HepG2 (cell line): Measurements from ENCODE around the gene MACROD2. TPM values are rescaled to one million over a fixed set of nuclear protein-coding genes. Genes with fewer than 3 reads are reported as not detected.

Experiments
- BRD4 ChIP-seq: sonication (generic); formaldehyde crosslinking; IDR thresholded peaks from 2 replicates; pipeline ENCODE4 v1.4.0; 2020; ENCODE audit warnings: missing genetic modification reagents
- HNRNPL ChIP-seq: fragments of 200-400 bp; formaldehyde crosslinking; IDR thresholded peaks from 2 replicates; pipeline ENCODE4 v1.6.1; 2017; ENCODE audit warnings: mild to moderate bottlenecking, low read depth, low read length
- KLF16 ChIP-seq, 2 experiments: sonication (generic) in 1 of 2; formaldehyde crosslinking in 1 of 2; IDR thresholded peaks; 2 replicates each; pipeline versions ENCODE4 v1.6.1 to v1.8.0; 2016 to 2023; ENCODE audit warnings: missing genetic modification reagents in 2 of 2, missing compliant biosample characterization in 1 of 2
- MTF2 ChIP-seq: sonication (generic); formaldehyde crosslinking; IDR thresholded peaks from 2 replicates; pipeline ENCODE4 v1.5.0; 2020; ENCODE audit warnings: missing genetic modification reagents, borderline replicate concordance
- NFATC3 ChIP-seq: sonication (generic); formaldehyde crosslinking; IDR thresholded peaks from 2 replicates; pipeline ENCODE4 v1.5.1; 2020; ENCODE audit warnings: mild to moderate bottlenecking, missing genetic modification reagents
- NFE2 ChIP-seq: sonication (generic); formaldehyde crosslinking; IDR thresholded peaks from 2 replicates; pipeline ENCODE4 v1.4.0; 2020; ENCODE audit warnings: missing genetic modification reagents
- NKX3-1 ChIP-seq: sonication (generic); formaldehyde crosslinking; IDR thresholded peaks from 2 replicates; pipeline ENCODE4 v1.5.0; 2020; ENCODE audit warnings: missing genetic modification reagents
- NONO ChIP-seq, 2 experiments: fragments of 450-650 bp in 1 of 2; sonication (generic) in 1 of 2; formaldehyde crosslinking in 1 of 2; IDR thresholded peaks in 1 of 2; conservative IDR thresholded peaks in 1 of 2; 2 replicates each; pipeline versions ENCODE4 v1.6.1 to v1.8.0; 2017 to 2022; ENCODE audit warnings: mild to moderate bottlenecking in 1 of 2, missing genetic modification reagents in 1 of 2, moderate library complexity in 1 of 2
- PCBP2 ChIP-seq: fragments of 200-400 bp; formaldehyde crosslinking; optimal IDR thresholded peaks from 2 replicates; pipeline ENCODE3; 2018; ENCODE audit warnings: low read length, low read depth; ENCODE audit not compliant: poor library complexity, severe bottlenecking
- POGZ ChIP-seq: sonication (generic); formaldehyde crosslinking; IDR thresholded peaks from 2 replicates; pipeline ENCODE4 v1.4.0; 2020; ENCODE audit warnings: mild to moderate bottlenecking, missing genetic modification reagents
- PPARG ChIP-seq: conservative IDR thresholded peaks from 2 replicates; pipeline ENCODE4 v1.6.1; 2016; ENCODE audit warnings: missing biosample characterization, missing genetic modification reagents
- RFX5 ChIP-seq: IDR thresholded peaks from 2 replicates; pipeline ENCODE4 v1.6.1; 2011; ENCODE audit warnings: low read depth, low read length, improper control_type of control experiment
- SCMH1 ChIP-seq: sonication (generic); formaldehyde crosslinking; IDR thresholded peaks from 2 replicates; pipeline ENCODE4 v1.9.0; 2021; ENCODE audit warnings: missing genetic modification reagents, mild to moderate bottlenecking, borderline replicate concordance
- ZNF17 ChIP-seq: sonication (generic); formaldehyde crosslinking; IDR thresholded peaks from 2 replicates; pipeline ENCODE4 v1.5.0; 2020; ENCODE audit warnings: mild to moderate bottlenecking, missing genetic modification reagents
- ZNF530 ChIP-seq: sonication (generic); formaldehyde crosslinking; IDR thresholded peaks from 2 replicates; pipeline ENCODE4 v1.5.0; 2020; ENCODE audit warnings: low read depth, mild to moderate bottlenecking, missing genetic modification reagents
- ZNF891 ChIP-seq: sonication (generic); formaldehyde crosslinking; IDR thresholded peaks from 2 replicates; pipeline ENCODE4 v1.5.0; 2020; ENCODE audit warnings: mild to moderate bottlenecking, missing genetic modification reagents
- polyA plus RNA-seq, 8 experiments: library from polyadenylated mRNA; depleted of rRNA in 3 of 8; stranded (reverse) in 7 of 8; unstranded in 1 of 8; fragments of >200 nt; fragmentation: Illumina TruSeq in 4 of 8; extraction: Trizol in 4 of 8; gene quantifications; 2 replicates each; pipeline versions ENCODE4 v1.2.1 to v1.2.3, GENCODE V29; 2011 to 2016; ENCODE audit warnings: low read depth in 4 of 8, missing spikeins in 1 of 8, mixed read lengths in 1 of 8; ENCODE audit not compliant: insufficient read depth in 1 of 8
- total RNA-seq, 5 experiments: library from RNA; depleted of rRNA; stranded (reverse); fragments of >200 nt; fragmentation: Illumina TruSeq; extraction: Trizol; gene quantifications; 2 replicates each; pipeline ENCODE4 v1.2.3, GENCODE V29; 2016; ENCODE audit warnings: low read depth in 1 of 5
- TF ChIP-seq, protein P1 (sequence below): sonication (generic); formaldehyde crosslinking; conservative IDR thresholded peaks from 2 replicates; pipeline ENCODE4 v1.4.0; 2020; ENCODE audit warnings: missing genetic modification reagents
- TF ChIP-seq, protein P2 (sequence below): sonication (generic); formaldehyde crosslinking; IDR thresholded peaks from 2 replicates; pipeline ENCODE4 v1.8.0; 2022; ENCODE audit warnings: mild to moderate bottlenecking, missing genetic modification reagents, moderate library complexity
- TF ChIP-seq, protein P3 (sequence below): sonication (generic); formaldehyde crosslinking; conservative IDR thresholded peaks from 2 replicates; pipeline ENCODE4 v1.8.1; 2023; ENCODE audit warnings: missing genetic modification reagents
- TF ChIP-seq, protein P4 (sequence below): sonication (generic); formaldehyde crosslinking; IDR thresholded peaks from 2 replicates; pipeline ENCODE4 v1.4.0; 2020; ENCODE audit warnings: mild to moderate bottlenecking, missing genetic modification reagents, borderline replicate concordance
- TF ChIP-seq, protein P5 (sequence below): IDR thresholded peaks from 2 replicates; pipeline ENCODE4 v1.6.1; 2016

Gene MACROD2
- total and polyA plus RNA-seq, 2 of the 13 experiments (the other 11 are each of a cell fraction or from before 2014, with no cell fraction given), result 0.13 to 0.51 TPM

DNA sequence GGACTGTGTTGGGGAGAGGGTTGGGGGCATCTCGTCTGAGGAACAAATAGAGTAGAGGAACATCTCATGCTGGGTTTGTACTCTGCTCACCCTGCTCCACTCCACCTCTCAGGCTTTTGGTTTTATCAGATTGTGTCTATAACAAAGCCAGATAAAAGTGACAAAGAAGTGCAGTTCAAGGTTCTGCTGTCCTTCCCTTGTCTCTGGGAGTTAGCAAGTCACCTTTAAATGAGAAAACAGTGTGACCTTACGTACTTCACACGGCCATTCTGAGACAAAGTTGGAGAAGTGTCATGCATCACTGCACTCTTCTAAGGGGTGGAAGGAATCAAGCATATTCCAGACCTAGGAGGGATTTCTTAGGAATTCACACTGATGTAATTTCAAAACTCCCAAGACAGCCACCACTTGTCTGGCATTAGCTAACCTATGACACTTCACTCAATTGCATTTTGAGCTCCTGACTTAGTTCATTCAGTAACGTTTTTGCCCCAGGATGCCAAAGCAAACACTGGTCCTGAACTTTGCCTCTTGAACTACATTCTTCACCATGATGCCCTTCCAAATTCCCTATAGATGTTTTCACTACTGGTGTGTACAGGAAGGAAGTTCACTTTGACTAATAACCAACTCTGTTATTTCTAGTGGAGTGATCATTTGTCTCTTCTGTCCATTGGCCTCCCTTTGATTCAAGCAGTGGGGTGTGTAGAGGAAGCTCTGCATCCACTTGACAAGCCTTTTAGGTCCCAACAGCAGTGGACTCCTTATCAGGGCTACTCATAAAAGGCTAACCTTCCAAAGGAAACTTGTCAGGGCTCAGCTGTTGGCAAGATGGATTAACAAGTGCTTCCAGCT is 989.7 kb downstream of the MACROD2 start (continued):
- TF ChIP-seq, protein P1, sequence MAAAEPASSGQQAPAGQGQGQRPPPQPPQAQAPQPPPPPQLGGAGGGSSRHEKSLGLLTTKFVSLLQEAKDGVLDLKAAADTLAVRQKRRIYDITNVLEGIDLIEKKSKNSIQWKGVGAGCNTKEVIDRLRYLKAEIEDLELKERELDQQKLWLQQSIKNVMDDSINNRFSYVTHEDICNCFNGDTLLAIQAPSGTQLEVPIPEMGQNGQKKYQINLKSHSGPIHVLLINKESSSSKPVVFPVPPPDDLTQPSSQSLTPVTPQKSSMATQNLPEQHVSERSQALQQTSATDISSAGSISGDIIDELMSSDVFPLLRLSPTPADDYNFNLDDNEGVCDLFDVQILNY, result no peak
- TF ChIP-seq POGZ, result peak; percentile 99
- TF ChIP-seq ZNF17 (CRISPR knock-in tag), result no peak
- TF ChIP-seq ZNF891 (CRISPR knock-in tag), result no peak
- TF ChIP-seq, protein P2, sequence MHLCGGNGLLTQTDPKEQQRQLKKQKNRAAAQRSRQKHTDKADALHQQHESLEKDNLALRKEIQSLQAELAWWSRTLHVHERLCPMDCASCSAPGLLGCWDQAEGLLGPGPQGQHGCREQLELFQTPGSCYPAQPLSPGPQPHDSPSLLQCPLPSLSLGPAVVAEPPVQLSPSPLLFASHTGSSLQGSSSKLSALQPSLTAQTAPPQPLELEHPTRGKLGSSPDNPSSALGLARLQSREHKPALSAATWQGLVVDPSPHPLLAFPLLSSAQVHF, result no peak
- no peak for TF ChIP-seq NFATC3 (CRISPR knock-in tag)
- TF ChIP-seq RFX5, result peak; percentile 13; the same call in 1 of the 2 replicates
- TF ChIP-seq NONO (IDR thresholded peaks at IDR 0.05), result no peak
- peak; percentile 84; the same call in 1 of the 2 replicates for TF ChIP-seq NONO (CRISPR knock-in tag; conservative IDR thresholded peaks at IDR 0.05)
- no peak for TF ChIP-seq ZNF530
- no peak for TF ChIP-seq HNRNPL
- no peak for TF ChIP-seq SCMH1 (CRISPR knock-in tag)
- no peak for TF ChIP-seq NKX3-1 (CRISPR knock-in tag)
- TF ChIP-seq, protein P3, sequence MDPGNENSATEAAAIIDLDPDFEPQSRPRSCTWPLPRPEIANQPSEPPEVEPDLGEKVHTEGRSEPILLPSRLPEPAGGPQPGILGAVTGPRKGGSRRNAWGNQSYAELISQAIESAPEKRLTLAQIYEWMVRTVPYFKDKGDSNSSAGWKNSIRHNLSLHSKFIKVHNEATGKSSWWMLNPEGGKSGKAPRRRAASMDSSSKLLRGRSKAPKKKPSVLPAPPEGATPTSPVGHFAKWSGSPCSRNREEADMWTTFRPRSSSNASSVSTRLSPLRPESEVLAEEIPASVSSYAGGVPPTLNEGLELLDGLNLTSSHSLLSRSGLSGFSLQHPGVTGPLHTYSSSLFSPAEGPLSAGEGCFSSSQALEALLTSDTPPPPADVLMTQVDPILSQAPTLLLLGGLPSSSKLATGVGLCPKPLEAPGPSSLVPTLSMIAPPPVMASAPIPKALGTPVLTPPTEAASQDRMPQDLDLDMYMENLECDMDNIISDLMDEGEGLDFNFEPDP (CRISPR knock-in tag), result no peak
- TF ChIP-seq MTF2 (CRISPR knock-in tag), result no peak
- TF ChIP-seq KLF16 (CRISPR knock-in tag; IDR thresholded peaks at IDR 0.05), result peak in 1 of 2 experiments; percentile 96; a peak in 2 of 4 replicates
- TF ChIP-seq BRD4 (CRISPR knock-in tag), result peak; percentile 91; the same call in 1 of the 2 replicates
- TF ChIP-seq, protein P4, sequence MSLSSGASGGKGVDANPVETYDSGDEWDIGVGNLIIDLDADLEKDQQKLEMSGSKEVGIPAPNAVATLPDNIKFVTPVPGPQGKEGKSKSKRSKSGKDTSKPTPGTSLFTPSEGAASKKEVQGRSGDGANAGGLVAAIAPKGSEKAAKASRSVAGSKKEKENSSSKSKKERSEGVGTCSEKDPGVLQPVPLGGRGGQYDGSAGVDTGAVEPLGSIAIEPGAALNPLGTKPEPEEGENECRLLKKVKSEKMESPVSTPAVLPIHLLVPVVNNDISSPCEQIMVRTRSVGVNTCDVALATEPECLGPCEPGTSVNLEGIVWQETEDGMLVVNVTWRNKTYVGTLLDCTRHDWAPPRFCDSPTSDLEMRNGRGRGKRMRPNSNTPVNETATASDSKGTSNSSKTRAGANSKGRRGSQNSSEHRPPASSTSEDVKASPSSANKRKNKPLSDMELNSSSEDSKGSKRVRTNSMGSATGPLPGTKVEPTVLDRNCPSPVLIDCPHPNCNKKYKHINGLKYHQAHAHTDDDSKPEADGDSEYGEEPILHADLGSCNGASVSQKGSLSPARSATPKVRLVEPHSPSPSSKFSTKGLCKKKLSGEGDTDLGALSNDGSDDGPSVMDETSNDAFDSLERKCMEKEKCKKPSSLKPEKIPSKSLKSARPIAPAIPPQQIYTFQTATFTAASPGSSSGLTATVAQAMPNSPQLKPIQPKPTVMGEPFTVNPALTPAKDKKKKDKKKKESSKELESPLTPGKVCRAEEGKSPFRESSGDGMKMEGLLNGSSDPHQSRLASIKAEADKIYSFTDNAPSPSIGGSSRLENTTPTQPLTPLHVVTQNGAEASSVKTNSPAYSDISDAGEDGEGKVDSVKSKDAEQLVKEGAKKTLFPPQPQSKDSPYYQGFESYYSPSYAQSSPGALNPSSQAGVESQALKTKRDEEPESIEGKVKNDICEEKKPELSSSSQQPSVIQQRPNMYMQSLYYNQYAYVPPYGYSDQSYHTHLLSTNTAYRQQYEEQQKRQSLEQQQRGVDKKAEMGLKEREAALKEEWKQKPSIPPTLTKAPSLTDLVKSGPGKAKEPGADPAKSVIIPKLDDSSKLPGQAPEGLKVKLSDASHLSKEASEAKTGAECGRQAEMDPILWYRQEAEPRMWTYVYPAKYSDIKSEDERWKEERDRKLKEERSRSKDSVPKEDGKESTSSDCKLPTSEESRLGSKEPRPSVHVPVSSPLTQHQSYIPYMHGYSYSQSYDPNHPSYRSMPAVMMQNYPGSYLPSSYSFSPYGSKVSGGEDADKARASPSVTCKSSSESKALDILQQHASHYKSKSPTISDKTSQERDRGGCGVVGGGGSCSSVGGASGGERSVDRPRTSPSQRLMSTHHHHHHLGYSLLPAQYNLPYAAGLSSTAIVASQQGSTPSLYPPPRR (CRISPR knock-in tag), result peak; percentile 95
- no peak for TF ChIP-seq PCBP2
- no peak for TF ChIP-seq NFE2 (CRISPR knock-in tag)
- TF ChIP-seq PPARG (CRISPR knock-in tag), result peak; percentile 96
- TF ChIP-seq, protein P5, sequence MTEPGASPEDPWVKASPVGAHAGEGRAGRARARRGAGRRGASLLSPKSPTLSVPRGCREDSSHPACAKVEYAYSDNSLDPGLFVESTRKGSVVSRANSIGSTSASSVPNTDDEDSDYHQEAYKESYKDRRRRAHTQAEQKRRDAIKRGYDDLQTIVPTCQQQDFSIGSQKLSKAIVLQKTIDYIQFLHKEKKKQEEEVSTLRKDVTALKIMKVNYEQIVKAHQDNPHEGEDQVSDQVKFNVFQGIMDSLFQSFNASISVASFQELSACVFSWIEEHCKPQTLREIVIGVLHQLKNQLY (CRISPR knock-in tag), result peak; percentile 87; the same call in 1 of the 2 replicates
